Mucosa of rectum (tissue), 2 donors: ENCODE results near the gene LBHD2.

Source experiments
- H3K27ac ChIP-seq, 2 donors: one replicate each; pipeline ENCODE4 v1.7.0; 2013; ENCODE audit warnings: inconsistent platforms in 2 of 2, low read depth in 2 of 2, low read length in 2 of 2
- H3K27me3 ChIP-seq, 2 donors: one replicate each; pipeline ENCODE4 v1.7.0; 2013; ENCODE audit warnings: low read length in 2 of 2; ENCODE audit not compliant: control insufficient read depth in 2 of 2, insufficient read depth in 2 of 2
- H3K36me3 ChIP-seq, 2 donors: one replicate each; pipeline ENCODE4 v1.7.0; 2013; ENCODE audit warnings: low read length in 2 of 2; ENCODE audit not compliant: control insufficient read depth in 2 of 2, insufficient read depth in 2 of 2
- H3K4me1 ChIP-seq, 2 donors: one replicate each; pipeline ENCODE4 v1.7.0; 2013; ENCODE audit warnings: low read length in 2 of 2, mild to moderate bottlenecking in 1 of 2; ENCODE audit not compliant: control insufficient read depth in 2 of 2, insufficient read depth in 2 of 2
- H3K4me3 ChIP-seq, 2 donors: one replicate each; pipeline ENCODE4 v1.7.0; 2013; ENCODE audit warnings: low read length in 2 of 2
- H3K9ac ChIP-seq, 2 donors: one replicate each; pipeline ENCODE4 v1.7.0; 2013; ENCODE audit warnings: low read length in 2 of 2, low read depth in 1 of 2, mild to moderate bottlenecking in 1 of 2
- H3K9me3 ChIP-seq, 2 donors: one replicate each; pipeline ENCODE4 v1.7.0; 2013; ENCODE audit warnings: low read length in 2 of 2; ENCODE audit not compliant: control insufficient read depth in 2 of 2
- donor health status: healthy.
- donor health status: Normal muscosa, but diverticular disease.

LBHD2 gene

DNA sequence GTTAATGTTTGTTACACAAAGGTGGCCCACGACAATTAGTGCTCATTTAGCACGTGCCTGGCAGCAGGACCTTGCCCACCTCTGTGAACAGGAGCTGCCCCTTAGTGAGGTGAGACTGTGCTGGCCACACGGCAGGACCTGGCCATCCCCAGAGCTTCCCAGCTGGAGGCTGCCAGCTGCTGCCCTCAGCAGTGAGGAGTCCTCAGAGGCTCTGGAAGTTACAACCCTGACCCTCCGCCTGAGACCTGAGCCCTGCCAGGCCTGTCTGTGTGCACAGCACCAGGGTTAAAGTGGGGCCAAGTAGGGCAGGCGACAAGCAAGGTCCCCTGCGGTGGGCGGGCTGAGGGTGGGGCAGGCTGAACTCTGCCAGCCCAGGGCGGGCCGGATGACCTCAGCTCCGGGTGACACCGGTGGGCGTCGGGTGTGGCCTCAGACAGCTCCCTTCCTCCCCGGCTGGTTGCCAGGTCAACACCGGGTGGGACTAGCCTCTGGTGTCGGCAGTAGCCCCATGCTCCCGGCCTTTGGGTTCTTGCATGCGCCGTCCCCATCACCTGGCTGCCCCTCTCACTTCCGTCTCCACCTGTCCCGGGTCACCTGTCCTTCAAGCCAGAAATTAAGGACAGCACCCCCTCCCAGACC is 9.2 kb upstream of the LBHD2 start:
- Histone ChIP-seq H3K9ac (peak overlapping the region in 1 of 2 donors; percentile 62), H3K27ac (peak overlapping the region; percentile 24 to 46), H3K27me3 (peaks cover 0 to 4% of the 10 kb centered on the region in 2 donors), H3K36me3 (no peaks in the 10 kb centered on the region), H3K9me3 (no peaks in the 10 kb centered on the region), H3K4me3 (peak overlapping the region; percentile 37 to 52), H3K4me1 (peaks cover 17 to 37% of the 10 kb centered on the region in 2 donors)

DNA sequence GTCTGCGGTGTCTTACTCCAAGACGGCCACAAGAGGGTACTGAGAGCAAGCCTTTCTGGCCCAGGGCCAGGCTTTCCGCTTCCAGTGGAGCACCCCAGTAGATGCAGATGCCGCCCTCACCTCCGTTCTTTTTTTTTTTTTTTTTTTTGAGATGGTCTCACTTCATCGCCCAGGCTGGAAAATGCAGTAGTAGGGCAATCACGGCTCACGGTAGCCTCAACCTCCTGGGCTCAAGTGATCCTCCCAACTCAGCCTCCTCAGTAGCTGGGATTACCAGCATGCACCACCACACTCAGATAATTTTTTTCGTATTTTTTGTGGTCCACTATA is 5.6 kb upstream of the LBHD2 start:
- no peak overlapping the region for H3K9ac ChIP-seq

DNA sequence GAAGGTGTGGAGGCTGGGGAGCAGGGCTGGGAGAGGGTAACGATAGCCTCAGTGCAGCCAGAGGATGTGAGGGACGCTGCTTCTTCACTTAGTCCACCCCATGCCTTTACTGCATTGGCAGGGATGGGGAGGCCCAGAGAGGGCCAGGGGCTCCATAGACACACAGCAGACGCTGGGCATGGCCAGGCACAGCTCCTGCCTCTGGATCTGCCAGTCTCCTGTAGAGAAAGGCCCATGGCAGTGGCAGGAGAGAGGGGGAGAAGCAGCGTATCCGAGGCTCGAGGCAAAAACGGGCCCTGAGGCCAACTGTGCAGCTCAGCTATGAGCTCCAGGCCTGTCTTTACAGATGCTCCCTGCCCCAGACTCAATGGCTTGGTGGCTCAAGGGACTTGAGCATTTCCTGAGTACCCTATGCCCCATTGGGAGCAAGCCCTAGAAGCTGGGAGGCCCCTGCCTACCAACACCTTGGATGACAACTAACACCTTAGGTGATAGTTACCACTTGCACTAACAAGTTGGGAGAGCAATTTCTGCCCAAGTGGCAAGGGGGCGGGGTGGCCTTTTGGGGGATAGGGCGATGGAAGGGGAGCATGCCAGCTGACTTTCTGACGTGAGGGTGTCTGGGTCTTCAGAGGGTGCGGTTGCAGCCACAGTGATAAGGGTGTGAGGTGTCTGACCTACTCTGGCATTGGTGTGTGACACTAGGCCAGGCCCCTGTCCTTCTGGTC is 5.0 kb upstream of the LBHD2 start:
- H3K4me3 ChIP-seq: no peak overlapping the region
- H3K27me3 ChIP-seq: peaks cover 2 to 4% of the 10 kb centered on the region in 2 donors
- no peak overlapping the region for H3K9ac ChIP-seq
- no peaks in the 10 kb centered on the region for H3K36me3 ChIP-seq
- H3K9me3 ChIP-seq: no peaks in the 10 kb centered on the region
- H3K4me1 ChIP-seq: peaks cover 6 to 12% of the 10 kb centered on the region in 2 donors
- H3K27ac ChIP-seq: no peak overlapping the region

More for the DNA sequence above, 5.6 kb upstream of the LBHD2 start:
- Histone ChIP-seq H3K4me3 (no peak overlapping the region), H3K27me3 (peaks cover 2 to 4% of the 10 kb centered on the region in 2 donors), H3K27ac (no peak overlapping the region), H3K9me3 (no peaks in the 10 kb centered on the region), H3K36me3 (no peaks in the 10 kb centered on the region), H3K4me1 (peaks cover 6 to 12% of the 10 kb centered on the region in 2 donors)

DNA sequence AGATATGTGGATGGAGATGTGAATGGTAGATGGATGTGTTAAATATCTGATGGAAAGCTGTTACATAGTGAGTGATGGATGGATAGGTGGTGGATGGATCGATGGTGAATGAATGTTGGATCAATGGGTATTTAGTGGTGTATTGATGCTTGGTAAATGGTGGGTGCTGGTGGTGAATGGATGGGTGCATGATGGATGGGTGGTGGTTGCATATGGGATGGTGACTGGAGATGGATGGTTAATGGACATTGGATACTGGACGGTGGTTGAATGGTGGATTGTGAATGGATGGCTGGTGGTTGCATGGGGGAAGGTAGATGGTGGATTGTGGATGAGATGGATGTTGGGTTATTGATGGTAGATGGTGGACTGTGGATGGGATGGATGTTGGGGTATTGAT is 2.1 kb upstream of the LBHD2 start:
- H3K36me3 ChIP-seq: no peaks in the 10 kb centered on the region
- no peaks in the 10 kb centered on the region for H3K4me1 ChIP-seq
- H3K9ac ChIP-seq: no peak overlapping the region
- no peaks in the 10 kb centered on the region for H3K9me3 ChIP-seq
- H3K4me3 ChIP-seq: no peak overlapping the region
- no peak overlapping the region for H3K27ac ChIP-seq
- H3K27me3 ChIP-seq: peaks cover 6 to 7% of the 10 kb centered on the region in 2 donors

DNA sequence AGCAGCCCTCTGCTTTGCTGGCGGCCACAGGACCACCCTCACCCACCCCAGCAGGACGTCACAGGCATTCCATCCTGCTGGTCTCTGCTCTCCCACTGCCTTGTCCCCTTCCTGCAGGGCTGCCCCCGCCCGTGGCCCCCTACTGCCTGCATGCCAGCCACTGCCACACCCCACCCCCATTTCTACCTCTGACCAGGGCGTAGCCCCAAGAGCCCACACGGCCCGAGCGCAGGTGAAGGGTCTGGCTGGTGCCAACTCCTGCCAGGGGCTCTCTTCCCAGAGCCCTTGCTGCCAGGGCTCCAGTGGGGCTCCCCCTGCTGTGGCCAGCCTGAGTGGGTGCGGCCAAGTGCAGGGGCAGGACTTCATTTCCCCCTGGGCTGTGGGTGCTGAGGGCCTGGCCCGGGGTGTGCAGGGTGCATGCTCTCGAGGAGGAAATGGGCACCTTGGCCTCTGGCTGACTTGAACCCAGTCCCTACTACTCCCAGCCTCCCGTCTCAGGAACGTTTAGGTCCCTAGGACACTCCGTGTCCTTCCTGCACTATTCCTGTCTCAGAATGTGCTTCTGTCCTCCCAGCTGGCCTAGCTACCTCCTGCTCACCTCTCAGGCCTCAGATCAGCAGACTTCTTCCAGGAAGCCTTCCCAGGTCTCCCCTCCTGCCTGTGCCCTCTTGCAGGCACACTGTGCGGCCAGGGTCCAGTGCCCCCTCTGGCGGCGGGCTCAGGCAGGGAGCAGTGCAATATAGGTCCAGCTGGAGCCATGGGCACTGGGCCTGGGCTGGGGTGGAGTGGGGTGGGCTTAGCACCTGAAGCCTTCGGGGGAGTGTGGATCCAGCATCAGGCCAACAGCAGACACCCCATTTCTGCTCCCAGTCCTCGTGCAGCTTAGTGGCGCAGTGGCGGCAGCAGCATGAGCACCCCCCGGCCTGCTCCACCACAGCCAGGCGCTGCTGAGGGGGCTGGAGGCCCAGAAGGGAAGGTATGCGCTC is 1.4 kb downstream of the LBHD2 start:
- H3K4me3 ChIP-seq: no peak overlapping the region
- no peaks in the 10 kb centered on the region for H3K36me3 ChIP-seq
- peaks cover 6 to 7% of the 10 kb centered on the region in 2 donors for H3K27me3 ChIP-seq
- H3K9me3 ChIP-seq: no peaks in the 10 kb centered on the region
- H3K9ac ChIP-seq: no peak overlapping the region
- no peak overlapping the region for H3K27ac ChIP-seq
- no peaks in the 10 kb centered on the region for H3K4me1 ChIP-seq

DNA sequence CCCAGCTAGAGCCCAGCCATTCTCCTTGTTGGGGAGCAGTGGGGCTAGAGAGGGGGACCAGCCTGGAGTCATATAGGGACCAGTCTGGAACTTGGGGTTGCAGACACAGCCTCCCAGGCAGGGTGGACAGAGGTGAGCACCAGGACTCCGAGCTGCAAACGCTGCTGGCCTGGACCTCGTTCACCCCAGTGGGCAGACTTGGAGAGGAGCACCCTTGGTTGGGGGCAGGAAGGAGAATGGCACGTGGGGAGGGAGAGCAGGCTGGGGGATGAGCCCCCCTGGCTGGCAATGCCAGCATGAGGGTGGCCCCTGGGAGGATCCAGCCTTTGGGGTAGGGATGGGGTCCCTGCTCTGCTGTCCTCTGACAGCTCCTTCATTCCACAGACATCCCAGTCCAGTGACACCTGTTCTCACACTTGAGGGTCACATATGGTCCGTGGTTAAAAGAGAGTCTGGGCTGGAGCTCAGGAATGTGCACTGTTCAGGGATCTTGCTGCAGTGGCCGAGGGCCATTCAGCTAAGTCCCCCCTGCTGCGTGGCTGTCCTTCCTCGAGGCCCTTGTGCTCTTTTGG is 2.8 kb downstream of the LBHD2 start:
- Histone ChIP-seq H3K27me3 (peaks cover 6 to 7% of the 10 kb centered on the region in 2 donors), H3K4me3 (no peak overlapping the region), H3K4me1 (peaks cover 3 to 7% of the 10 kb centered on the region in 2 donors), H3K27ac (no peak overlapping the region), H3K9ac (no peak overlapping the region), H3K36me3 (no peaks in the 10 kb centered on the region), H3K9me3 (no peaks in the 10 kb centered on the region)

DNA sequence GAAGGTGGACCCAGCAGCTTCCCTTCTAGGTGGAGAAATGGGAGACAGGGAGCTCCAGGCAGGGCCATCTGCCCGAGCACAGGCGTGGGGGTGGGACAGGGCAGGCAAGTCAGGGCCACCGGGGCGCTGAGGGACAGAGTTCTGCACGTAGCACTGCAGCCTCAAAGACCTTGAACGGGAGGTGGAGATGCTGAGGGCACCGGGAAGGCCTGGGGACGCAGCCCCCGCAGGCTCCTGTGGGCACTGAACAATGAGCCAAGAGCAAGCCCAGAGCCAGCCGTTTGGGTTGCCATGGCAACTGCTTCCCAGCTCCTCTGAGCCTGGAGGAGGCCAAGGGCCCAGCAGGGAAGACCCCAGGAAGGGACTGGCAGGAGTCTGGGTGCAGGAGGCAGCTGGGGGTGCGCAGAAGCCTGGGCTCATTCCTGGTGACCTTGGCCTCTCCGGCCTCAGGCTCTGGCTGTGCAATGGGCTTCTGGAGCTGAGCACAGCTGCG is 3.4 kb downstream of the LBHD2 start:
- H3K4me1 ChIP-seq: peaks cover 5 to 10% of the 10 kb centered on the region in 2 donors
- peaks cover 6 to 7% of the 10 kb centered on the region in 2 donors for H3K27me3 ChIP-seq

DNA sequence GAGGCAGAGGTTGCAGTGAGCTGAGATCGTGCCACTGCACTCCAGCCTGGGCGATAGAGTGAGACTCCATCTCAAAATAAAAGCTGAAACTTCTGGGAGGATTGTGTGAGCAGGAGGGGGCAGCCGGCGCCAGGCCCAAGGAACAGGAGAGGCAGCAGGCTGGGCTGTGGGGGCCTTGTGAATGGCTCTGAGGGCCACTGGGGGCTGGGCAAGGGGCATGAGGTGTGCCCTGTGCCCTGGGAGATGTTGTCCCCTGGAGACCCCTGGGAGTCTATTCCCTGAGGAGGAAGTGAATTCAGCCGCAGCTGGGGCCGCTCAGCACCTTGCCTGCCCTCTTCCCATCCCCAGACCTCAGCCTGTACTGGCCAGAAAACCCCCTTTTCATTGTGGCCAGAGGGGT is 4.9 kb downstream of the LBHD2 start:
- Histone ChIP-seq H3K27ac (no peak overlapping the region), H3K4me3 (no peak overlapping the region), H3K27me3 (peaks cover 3 to 5% of the 10 kb centered on the region in 2 donors), H3K9ac (no peak overlapping the region), H3K9me3 (no peaks in the 10 kb centered on the region), H3K4me1 (peaks cover 8 to 11% of the 10 kb centered on the region in 2 donors), H3K36me3 (no peaks in the 10 kb centered on the region)

More for the DNA sequence above, 3.4 kb downstream of the LBHD2 start:
- Histone ChIP-seq H3K27ac (no peak overlapping the region), H3K9me3 (no peaks in the 10 kb centered on the region), H3K4me3 (no peak overlapping the region), H3K36me3 (no peaks in the 10 kb centered on the region), H3K9ac (no peak overlapping the region)

DNA sequence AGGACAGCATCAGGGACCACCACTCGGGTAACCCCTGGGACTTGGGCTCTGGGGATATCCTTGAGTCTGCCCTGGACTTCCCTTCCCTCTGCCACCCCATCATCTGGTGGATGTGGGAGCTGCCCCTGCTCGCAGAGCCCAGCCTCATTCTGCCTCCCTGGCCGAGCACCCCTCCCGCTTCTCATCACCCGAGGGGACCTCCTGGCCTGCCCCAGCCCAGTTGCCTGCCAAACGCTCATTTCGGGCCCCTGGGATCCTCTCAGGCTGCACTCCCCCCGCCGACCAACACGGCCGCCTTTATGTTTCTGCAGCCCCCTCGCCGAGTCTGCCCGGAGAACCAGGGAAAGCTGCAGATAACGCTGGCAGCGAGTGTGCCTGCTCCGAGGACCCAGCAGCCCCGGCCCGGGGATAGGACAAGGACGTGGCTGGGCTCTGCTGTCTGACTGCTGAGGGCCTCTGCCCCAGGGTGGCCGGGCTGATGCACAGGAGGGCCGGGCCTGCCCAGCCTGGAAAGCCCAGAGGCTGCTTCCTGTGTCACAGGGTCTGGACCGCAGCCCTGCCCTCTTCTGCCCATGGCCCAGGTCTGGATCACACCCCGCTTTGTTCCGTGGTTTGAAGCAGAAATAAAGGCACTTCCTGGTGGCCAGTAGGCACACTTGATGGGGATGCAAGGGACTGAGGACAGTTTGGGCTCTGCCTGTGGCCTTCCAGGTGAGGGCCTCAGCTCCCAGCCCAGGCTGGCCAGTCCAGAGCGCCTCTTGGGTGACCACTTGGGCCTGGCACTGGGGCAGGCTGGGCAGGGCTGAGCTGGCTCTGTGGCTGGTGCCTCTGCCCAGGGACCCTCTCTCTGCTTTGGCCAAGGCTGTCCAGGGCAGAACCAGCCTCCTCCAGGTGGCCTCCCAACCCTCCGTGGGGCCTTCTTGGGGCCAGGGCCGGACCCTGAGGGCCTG is 5.7 kb downstream of the LBHD2 start:
- Histone ChIP-seq H3K9ac (no peak overlapping the region), H3K9me3 (no peaks in the 10 kb centered on the region), H3K4me1 (peaks cover 12 to 16% of the 10 kb centered on the region in 2 donors), H3K36me3 (no peaks in the 10 kb centered on the region), H3K4me3 (no peak overlapping the region), H3K27ac (no peak overlapping the region), H3K27me3 (peaks cover 3 to 5% of the 10 kb centered on the region in 2 donors)
